ENCODE results near the gene LRRC28. TPM values are rescaled to one million over a fixed set of nuclear protein-coding genes. Genes with fewer than 3 reads are reported as not detected.

LRRC28 gene
- total RNA-seq, 2 donors from 2014 or later: 27.2 to 28.4 TPM

DNA sequence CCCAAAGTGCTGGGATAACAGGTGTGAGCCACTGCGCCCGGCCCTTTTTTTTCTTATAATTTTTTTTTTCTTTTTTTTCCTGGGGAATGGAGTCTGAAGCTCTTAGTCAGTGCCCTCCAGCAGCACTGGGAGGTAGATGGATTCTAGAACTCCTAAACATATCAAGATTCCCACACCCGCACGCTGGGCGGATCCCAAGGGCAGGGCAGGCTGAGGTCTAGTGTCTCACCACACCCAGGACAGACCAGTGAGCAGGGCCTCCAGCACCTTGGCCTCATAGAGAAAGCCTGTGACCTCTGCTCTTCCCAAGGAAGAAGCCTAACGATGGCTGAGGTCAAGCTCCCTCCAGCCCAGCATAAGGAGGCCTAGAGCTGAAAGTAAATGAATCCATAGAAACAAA, 160.8 kb downstream of the LRRC28 start:
- Histone ChIP-seq H3K9me3 (no peaks in the 10 kb centered on the region), H3K4me1 (peaks cover 7% of the 10 kb centered on the region), H3K4me3 (no peak overlapping the region), H3K27ac (no peak overlapping the region), H3K9ac (ENCODE audit: low read depth in 2 of 2, low read length in 2 of 2) (no peak overlapping the region), H3K36me3 (no peaks in the 10 kb centered on the region), H3K27me3 (no peaks in the 10 kb centered on the region)
- DNase-seq: no peak
- intact Hi-C loops (cut with DNase I): no loop called here
- TF ChIP-seq, protein P1, sequence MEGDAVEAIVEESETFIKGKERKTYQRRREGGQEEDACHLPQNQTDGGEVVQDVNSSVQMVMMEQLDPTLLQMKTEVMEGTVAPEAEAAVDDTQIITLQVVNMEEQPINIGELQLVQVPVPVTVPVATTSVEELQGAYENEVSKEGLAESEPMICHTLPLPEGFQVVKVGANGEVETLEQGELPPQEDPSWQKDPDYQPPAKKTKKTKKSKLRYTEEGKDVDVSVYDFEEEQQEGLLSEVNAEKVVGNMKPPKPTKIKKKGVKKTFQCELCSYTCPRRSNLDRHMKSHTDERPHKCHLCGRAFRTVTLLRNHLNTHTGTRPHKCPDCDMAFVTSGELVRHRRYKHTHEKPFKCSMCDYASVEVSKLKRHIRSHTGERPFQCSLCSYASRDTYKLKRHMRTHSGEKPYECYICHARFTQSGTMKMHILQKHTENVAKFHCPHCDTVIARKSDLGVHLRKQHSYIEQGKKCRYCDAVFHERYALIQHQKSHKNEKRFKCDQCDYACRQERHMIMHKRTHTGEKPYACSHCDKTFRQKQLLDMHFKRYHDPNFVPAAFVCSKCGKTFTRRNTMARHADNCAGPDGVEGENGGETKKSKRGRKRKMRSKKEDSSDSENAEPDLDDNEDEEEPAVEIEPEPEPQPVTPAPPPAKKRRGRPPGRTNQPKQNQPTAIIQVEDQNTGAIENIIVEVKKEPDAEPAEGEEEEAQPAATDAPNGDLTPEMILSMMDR (IDR thresholded peaks at IDR 0.05): no peak

DNA sequence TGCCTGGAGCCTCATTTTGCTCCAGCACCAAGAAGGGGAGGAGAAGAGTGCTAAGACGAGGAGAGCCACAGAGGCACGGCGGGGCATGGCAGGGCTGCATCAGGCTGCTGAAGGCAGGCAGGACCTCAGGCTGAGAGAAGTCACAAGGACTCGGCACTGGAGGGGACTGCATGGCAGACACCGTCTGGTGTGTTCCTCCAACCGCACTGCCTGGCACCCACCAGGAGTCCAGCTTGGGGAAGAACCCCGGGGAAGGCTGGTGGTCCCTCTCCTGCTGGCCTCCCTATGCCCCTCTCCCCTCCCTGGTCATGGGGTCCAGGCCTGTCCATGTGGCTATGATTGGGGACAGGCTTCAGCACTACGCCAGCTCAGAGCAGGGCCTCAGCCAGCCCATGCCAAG, 161.3 kb downstream of the LRRC28 start:
- no peak for DNase-seq
- H3K9ac ChIP-seq (ENCODE audit: low read depth in 2 of 2, low read length in 2 of 2): no peak overlapping the region
- no peak overlapping the region for H3K27ac ChIP-seq
- no peak overlapping the region for H3K4me3 ChIP-seq
- no peaks in the 10 kb centered on the region for H3K9me3 ChIP-seq
- no peaks in the 10 kb centered on the region for H3K36me3 ChIP-seq
- peaks cover 7% of the 10 kb centered on the region for H3K4me1 ChIP-seq
- intact Hi-C loops (cut with DNase I): no loop called here
- TF ChIP-seq, protein P1 (IDR thresholded peaks at IDR 0.05): no peak
- no peaks in the 10 kb centered on the region for H3K27me3 ChIP-seq

DNA sequence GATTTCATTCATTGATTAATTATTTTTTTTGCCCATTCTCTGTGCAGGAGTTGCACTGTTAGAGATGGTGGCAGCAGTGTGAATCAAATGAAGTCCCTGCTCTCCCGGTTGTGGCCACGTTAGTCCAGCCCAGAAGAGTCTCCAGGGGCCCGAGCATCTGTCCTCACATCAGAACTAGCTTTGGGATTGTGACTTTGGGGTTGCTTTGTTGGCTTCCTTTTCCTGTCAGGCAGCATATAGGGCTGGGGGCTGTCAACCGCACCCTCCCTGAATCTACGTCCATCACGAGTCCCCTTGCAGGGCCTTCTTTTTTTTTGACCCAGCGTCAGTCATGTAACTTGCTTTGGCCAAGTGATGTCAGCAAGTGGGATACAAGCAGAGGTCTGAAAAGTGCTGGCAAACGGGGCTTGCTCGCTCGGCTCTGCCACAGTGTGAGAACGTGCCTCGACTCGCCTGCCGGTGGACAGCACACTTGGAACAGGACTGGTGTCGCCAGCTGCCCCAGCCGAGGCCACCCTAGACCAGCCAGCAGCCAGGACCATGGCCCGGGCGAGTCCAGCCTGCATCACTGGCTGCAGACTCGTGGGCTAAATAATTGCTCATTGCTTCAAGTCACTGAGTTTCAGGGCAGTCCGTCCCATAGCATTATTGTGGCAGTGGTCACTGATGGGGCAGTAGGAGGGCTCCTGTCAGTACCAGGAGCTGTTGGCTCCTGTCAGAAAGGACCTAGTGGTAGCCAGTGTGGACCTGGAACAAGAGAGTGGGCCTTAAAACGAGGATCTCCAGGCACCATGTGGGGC, 162.9 kb downstream of the LRRC28 start:
- H3K4me1 ChIP-seq: peaks cover 2% of the 10 kb centered on the region
- no peak for DNase-seq
- no peak overlapping the region for H3K9ac ChIP-seq (ENCODE audit: low read depth in 2 of 2, low read length in 2 of 2)
- TF ChIP-seq, protein P1 (IDR thresholded peaks at IDR 0.05): no peak
- no peaks in the 10 kb centered on the region for H3K9me3 ChIP-seq
- intact Hi-C loops (cut with DNase I): no loop called here
- no peaks in the 10 kb centered on the region for H3K36me3 ChIP-seq
- H3K27ac ChIP-seq: no peak overlapping the region
- no peaks in the 10 kb centered on the region for H3K27me3 ChIP-seq
- no peak overlapping the region for H3K4me3 ChIP-seq

DNA sequence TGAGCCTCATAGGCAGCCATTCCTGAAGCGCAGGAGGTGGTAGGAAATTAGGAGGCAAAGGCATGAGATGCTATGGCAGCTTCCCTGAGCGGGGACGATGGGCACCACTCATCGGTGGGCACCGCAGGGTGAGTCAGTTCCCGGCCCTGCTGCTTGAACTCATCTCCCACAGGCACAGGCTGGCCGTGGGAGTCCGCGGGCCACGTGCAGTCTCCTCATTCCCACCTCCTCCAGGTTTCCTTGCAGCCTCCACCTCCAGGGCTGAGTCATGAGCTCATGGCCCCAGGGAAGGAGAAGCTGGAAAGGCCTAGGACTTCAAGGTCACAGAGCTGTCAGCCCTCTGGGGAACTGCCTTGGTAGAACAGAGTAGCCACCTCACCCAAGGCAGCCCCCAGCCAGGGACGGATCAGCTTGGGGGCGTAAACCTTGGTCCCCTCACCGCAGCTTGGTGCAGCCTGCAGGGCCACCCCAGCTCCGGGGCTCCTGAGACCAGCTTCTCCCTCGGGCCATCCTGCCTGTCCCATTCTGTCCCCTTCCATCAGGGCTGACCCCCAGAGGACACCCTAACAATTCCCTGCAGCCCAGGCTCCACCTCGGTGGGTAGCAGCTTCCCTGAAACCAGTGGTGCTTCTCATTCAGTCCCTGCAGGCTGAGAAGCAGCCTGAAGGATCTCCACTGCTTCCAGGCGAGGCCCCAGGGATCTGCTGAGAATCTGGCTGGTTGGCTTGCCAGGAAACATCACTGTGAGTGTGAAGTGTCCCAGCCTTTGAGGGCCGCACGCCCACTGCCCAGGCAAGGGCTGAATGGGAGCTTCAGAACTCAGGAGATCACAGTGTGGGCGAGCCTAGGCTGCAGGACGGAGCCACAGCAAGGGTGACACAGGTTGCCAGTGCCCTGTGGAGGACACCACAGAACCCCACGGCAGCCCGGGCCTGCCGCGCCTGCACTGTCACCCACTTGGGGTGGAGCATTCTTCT, 163.8 kb downstream of the LRRC28 start:
- Histone ChIP-seq H3K27me3 (no peaks in the 10 kb centered on the region), H3K9ac (ENCODE audit: low read depth in 2 of 2, low read length in 2 of 2) (no peak overlapping the region), H3K4me3 (no peak overlapping the region), H3K27ac (no peak overlapping the region), H3K4me1 (no peaks in the 10 kb centered on the region), H3K36me3 (no peaks in the 10 kb centered on the region), H3K9me3 (no peaks in the 10 kb centered on the region)
- peak; percentile 10 for DNase-seq
- intact Hi-C loops (cut with DNase I): no loop called here
- TF ChIP-seq, protein P1 (IDR thresholded peaks at IDR 0.05): no peak

All from colonic mucosa (tissue), 4 donors.